ENCODE data around the gene SNRNP40. TPM values are rescaled to one million over a fixed set of nuclear protein-coding genes. Genes with fewer than 3 reads are reported as not detected.

SNRNP40 gene
- total and polyA plus RNA-seq, 4 donors, result 12.3 to 74.3 (median 19.8) TPM

DNA sequence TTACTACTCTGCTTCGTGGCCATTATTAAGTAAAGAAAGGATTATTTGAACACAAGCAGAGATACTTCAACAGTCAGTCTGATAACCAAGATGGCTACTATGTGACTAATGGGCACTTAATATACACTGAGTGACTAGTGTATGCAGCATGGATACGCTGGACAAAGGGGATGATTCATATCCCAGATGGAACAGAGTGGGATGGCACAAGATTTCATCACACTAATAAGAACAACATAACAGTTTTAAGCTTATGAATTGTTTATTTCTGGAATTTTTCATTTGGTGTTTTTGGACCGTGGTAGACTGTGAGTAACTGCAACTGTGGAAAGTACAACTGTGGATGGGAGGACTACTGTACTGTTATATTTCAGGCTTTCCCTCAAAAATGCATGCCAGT lies 9.7 kb upstream of the SNRNP40 start:
- WGBS, result 96% methylated on average over 3 of the region's 3 CpGs
- Histone ChIP-seq H3K36me3 (ENCODE audit: control insufficient read depth in 4 of 4, insufficient read depth in 3 of 4, low read depth in 1 of 4, low read length in 3 of 4) (peaks cover 3 to 12% (median 9%) of the 10 kb centered on the region in 4 donors), H3K27ac (ENCODE audit: low read depth in 1 of 2, low read length in 2 of 2) (no peak overlapping the region), H3K27me3 (ENCODE audit: control insufficient read depth in 4 of 4, insufficient read depth in 4 of 4, low read length in 3 of 4) (no peaks in the 10 kb centered on the region), H3K9ac (ENCODE audit: low read depth in 1 of 2, low read length in 2 of 2) (no peak overlapping the region), H3K9me3 (ENCODE audit: control insufficient read depth in 4 of 4, low read length in 3 of 4) (no peaks in the 10 kb centered on the region), H3K4me1 (ENCODE audit: control insufficient read depth in 4 of 4, insufficient read depth in 4 of 4, low read length in 3 of 4) (no peaks in the 10 kb centered on the region), H3K4me3 (ENCODE audit: low read depth in 1 of 3, low read length in 3 of 3) (no peak overlapping the region)
- no peak for DNase-seq (ENCODE audit: low spot score)
- TF ChIP-seq, protein P1, sequence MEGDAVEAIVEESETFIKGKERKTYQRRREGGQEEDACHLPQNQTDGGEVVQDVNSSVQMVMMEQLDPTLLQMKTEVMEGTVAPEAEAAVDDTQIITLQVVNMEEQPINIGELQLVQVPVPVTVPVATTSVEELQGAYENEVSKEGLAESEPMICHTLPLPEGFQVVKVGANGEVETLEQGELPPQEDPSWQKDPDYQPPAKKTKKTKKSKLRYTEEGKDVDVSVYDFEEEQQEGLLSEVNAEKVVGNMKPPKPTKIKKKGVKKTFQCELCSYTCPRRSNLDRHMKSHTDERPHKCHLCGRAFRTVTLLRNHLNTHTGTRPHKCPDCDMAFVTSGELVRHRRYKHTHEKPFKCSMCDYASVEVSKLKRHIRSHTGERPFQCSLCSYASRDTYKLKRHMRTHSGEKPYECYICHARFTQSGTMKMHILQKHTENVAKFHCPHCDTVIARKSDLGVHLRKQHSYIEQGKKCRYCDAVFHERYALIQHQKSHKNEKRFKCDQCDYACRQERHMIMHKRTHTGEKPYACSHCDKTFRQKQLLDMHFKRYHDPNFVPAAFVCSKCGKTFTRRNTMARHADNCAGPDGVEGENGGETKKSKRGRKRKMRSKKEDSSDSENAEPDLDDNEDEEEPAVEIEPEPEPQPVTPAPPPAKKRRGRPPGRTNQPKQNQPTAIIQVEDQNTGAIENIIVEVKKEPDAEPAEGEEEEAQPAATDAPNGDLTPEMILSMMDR (IDR thresholded peaks at IDR 0.05; ENCODE audit: low read depth, low read length, missing input control), result no peak
- no peak for TF ChIP-seq FOXA1 (IDR thresholded peaks at IDR 0.05)
- TF ChIP-seq, protein P2, sequence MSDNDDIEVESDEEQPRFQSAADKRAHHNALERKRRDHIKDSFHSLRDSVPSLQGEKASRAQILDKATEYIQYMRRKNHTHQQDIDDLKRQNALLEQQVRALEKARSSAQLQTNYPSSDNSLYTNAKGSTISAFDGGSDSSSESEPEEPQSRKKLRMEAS (IDR thresholded peaks at IDR 0.05), result no peak
- TF ChIP-seq RXRA (IDR thresholded peaks at IDR 0.05), result no peak
- TF ChIP-seq TAF1 (conservative IDR thresholded peaks at IDR 0.05), result no peak
- no peak for TF ChIP-seq YY1 (IDR thresholded peaks at IDR 0.05)
- TF ChIP-seq GABPA (IDR thresholded peaks at IDR 0.05 in 1 of 2, conservative IDR thresholded peaks at IDR 0.05 in 1 of 2), result no peak
- TF ChIP-seq NR2F2 (IDR thresholded peaks at IDR 0.05), result no peak
- no peak for TF ChIP-seq RAD21 (IDR thresholded peaks at IDR 0.05)
- no peak for TF ChIP-seq HNF4A (conservative IDR thresholded peaks at IDR 0.05)
- no peak for TF ChIP-seq FOXA2 (IDR thresholded peaks at IDR 0.05)
- TF ChIP-seq, protein P3, sequence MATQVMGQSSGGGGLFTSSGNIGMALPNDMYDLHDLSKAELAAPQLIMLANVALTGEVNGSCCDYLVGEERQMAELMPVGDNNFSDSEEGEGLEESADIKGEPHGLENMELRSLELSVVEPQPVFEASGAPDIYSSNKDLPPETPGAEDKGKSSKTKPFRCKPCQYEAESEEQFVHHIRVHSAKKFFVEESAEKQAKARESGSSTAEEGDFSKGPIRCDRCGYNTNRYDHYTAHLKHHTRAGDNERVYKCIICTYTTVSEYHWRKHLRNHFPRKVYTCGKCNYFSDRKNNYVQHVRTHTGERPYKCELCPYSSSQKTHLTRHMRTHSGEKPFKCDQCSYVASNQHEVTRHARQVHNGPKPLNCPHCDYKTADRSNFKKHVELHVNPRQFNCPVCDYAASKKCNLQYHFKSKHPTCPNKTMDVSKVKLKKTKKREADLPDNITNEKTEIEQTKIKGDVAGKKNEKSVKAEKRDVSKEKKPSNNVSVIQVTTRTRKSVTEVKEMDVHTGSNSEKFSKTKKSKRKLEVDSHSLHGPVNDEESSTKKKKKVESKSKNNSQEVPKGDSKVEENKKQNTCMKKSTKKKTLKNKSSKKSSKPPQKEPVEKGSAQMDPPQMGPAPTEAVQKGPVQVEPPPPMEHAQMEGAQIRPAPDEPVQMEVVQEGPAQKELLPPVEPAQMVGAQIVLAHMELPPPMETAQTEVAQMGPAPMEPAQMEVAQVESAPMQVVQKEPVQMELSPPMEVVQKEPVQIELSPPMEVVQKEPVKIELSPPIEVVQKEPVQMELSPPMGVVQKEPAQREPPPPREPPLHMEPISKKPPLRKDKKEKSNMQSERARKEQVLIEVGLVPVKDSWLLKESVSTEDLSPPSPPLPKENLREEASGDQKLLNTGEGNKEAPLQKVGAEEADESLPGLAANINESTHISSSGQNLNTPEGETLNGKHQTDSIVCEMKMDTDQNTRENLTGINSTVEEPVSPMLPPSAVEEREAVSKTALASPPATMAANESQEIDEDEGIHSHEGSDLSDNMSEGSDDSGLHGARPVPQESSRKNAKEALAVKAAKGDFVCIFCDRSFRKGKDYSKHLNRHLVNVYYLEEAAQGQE (IDR thresholded peaks at IDR 0.05), result no peak
- TF ChIP-seq JUND (IDR thresholded peaks at IDR 0.05), result no peak
- no peak for TF ChIP-seq EGR1 (IDR thresholded peaks at IDR 0.05; ENCODE audit: low read depth in 2 of 2)
- TF ChIP-seq SP1 (IDR thresholded peaks at IDR 0.05), result no peak
- TF ChIP-seq HNF4G (IDR thresholded peaks at IDR 0.05), result no peak
- TF ChIP-seq, protein P4, sequence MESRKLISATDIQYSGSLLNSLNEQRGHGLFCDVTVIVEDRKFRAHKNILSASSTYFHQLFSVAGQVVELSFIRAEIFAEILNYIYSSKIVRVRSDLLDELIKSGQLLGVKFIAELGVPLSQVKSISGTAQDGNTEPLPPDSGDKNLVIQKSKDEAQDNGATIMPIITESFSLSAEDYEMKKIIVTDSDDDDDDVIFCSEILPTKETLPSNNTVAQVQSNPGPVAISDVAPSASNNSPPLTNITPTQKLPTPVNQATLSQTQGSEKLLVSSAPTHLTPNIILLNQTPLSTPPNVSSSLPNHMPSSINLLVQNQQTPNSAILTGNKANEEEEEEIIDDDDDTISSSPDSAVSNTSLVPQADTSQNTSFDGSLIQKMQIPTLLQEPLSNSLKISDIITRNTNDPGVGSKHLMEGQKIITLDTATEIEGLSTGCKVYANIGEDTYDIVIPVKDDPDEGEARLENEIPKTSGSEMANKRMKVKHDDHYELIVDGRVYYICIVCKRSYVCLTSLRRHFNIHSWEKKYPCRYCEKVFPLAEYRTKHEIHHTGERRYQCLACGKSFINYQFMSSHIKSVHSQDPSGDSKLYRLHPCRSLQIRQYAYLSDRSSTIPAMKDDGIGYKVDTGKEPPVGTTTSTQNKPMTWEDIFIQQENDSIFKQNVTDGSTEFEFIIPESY (IDR thresholded peaks at IDR 0.05), result no peak
- TF ChIP-seq, protein P5, sequence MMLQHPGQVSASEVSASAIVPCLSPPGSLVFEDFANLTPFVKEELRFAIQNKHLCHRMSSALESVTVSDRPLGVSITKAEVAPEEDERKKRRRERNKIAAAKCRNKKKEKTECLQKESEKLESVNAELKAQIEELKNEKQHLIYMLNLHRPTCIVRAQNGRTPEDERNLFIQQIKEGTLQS (IDR thresholded peaks at IDR 0.05), result no peak
